Mesendoderm (in vitro differentiated cells): Measurements from ENCODE around the gene CLEC4A.
"Not testable (repeated sequence)": the region's sequence is repeated elsewhere in the genome, so short reads cannot be mapped to it uniquely, and the experiment has no call there.

ENCODE experiments used
- DNase-seq: peaks from one replicate; pipeline ENCODE4 v3.0.0; 2013
- H2AK5ac ChIP-seq: 2 replicates; pipeline ENCODE4 v1.6.1; 2013; ENCODE audit warnings: low read length, inconsistent platforms
- H2BK120ac ChIP-seq: 2 replicates; pipeline ENCODE4 v1.6.1; 2013; ENCODE audit warnings: low read depth, mild to moderate bottlenecking, low read length, moderate library complexity, mixed read lengths
- H2BK15ac ChIP-seq: replicated peaks from 2 replicates; pipeline ENCODE4 v1.6.1; 2013; ENCODE audit warnings: low read depth, mild to moderate bottlenecking, moderate library complexity
- H2BK5ac ChIP-seq: 2 replicates; pipeline ENCODE4 v1.6.1; 2013; ENCODE audit warnings: low read length, inconsistent platforms
- H3K18ac ChIP-seq: 2 replicates; pipeline ENCODE4 v1.6.1; 2013; ENCODE audit warnings: mild to moderate bottlenecking, low read length, mixed read lengths
- H3K23ac ChIP-seq: one replicate; pipeline ENCODE4 v1.6.1; 2013; ENCODE audit warnings: low read length
- H3K27ac ChIP-seq: 2 replicates; pipeline ENCODE4 v1.5.1; 2013; ENCODE audit warnings: low read depth, mild to moderate bottlenecking, inconsistent platforms, low read length, moderate library complexity
- H3K27me3 ChIP-seq: 2 replicates; pipeline ENCODE4 v1.6.1; 2013; ENCODE audit warnings: low read length, control low read depth, mild to moderate bottlenecking, inconsistent platforms; ENCODE audit not compliant: insufficient read depth, poor library complexity
- H3K36me3 ChIP-seq: 2 replicates; pipeline ENCODE4 v1.6.1; 2013; ENCODE audit warnings: low read length, inconsistent platforms; ENCODE audit not compliant: control insufficient read depth, insufficient read depth
- H3K4ac ChIP-seq: one replicate; pipeline ENCODE4 v1.6.1; 2013; ENCODE audit warnings: low read depth, mild to moderate bottlenecking, low read length, moderate library complexity
- H3K4me1 ChIP-seq: 2 replicates; pipeline ENCODE4 v1.6.1; 2013; ENCODE audit warnings: low read depth, low read length, inconsistent platforms; ENCODE audit not compliant: control insufficient read depth
- H3K4me2 ChIP-seq: 2 replicates; pipeline ENCODE4 v1.6.1; 2013; ENCODE audit warnings: low read length
- H3K4me3 ChIP-seq: 2 replicates; pipeline ENCODE4 v1.5.1; 2013; ENCODE audit warnings: mild to moderate bottlenecking, low read length
- H3K56ac ChIP-seq: one replicate; pipeline ENCODE4 v1.6.1; 2013; ENCODE audit warnings: low read length
- H3K79me1 ChIP-seq: 2 replicates; pipeline ENCODE4 v1.6.1; 2013; ENCODE audit warnings: low read length, inconsistent platforms
- H3K79me2 ChIP-seq: 2 replicates; pipeline ENCODE4 v1.6.1; 2013; ENCODE audit warnings: mild to moderate bottlenecking, low read length; ENCODE audit not compliant: control insufficient read depth, insufficient read depth
- H3K9ac ChIP-seq: 2 replicates; pipeline ENCODE4 v1.6.1; 2013; ENCODE audit warnings: low read length, inconsistent platforms
- H4K5ac ChIP-seq: one replicate; pipeline ENCODE4 v1.6.1; 2013; ENCODE audit warnings: low read length
- H4K8ac ChIP-seq: one replicate; pipeline ENCODE4 v1.6.1; 2013; ENCODE audit warnings: low read depth, mild to moderate bottlenecking, control low read depth, low read length, moderate library complexity
- WGBS: extraction: QIAGEN DNeasy Blood & Tissue Kit; methylation state at CpG from one replicate; pipeline ENCODE4 v1.1.7; 2013; ENCODE audit warnings: low lambda C conversion rate, missing lambda C conversion rate; ENCODE audit not compliant: insufficient coverage; ENCODE audit errors: extremely low coverage; 5-methylcytosine and 5-hydroxymethylcytosine counted together

Gene CLEC4A

GRCh38 chr12:8182923-8183322 lies 59.5 kb downstream of the CLEC4A start:
- not testable (repeated sequence) for H3K4me1 ChIP-seq, H3K18ac ChIP-seq, H3K4me3 ChIP-seq, H3K56ac ChIP-seq, H3K4ac ChIP-seq, DNase-seq, H4K5ac ChIP-seq, H3K79me1 ChIP-seq, H3K27me3 ChIP-seq, H3K36me3 ChIP-seq, H3K23ac ChIP-seq, H2AK5ac ChIP-seq, H2BK15ac ChIP-seq, H3K4me2 ChIP-seq, H2BK5ac ChIP-seq, H3K79me2 ChIP-seq, H4K8ac ChIP-seq, H2BK120ac ChIP-seq, H3K27ac ChIP-seq, H3K9ac ChIP-seq
- no CpG with 5 or more reads among the region's 7 CpGs for WGBS

GRCh38 chr12:8183346-8183745 lies 59.9 kb downstream of the CLEC4A start:
- not testable (repeated sequence) for H2AK5ac ChIP-seq, H3K27ac ChIP-seq, H4K8ac ChIP-seq, H3K4me2 ChIP-seq, H3K18ac ChIP-seq, H3K27me3 ChIP-seq, H3K36me3 ChIP-seq, DNase-seq, H2BK5ac ChIP-seq, H3K4me3 ChIP-seq, H4K5ac ChIP-seq, H3K79me2 ChIP-seq, H3K4ac ChIP-seq, H3K9ac ChIP-seq, H2BK120ac ChIP-seq, H2BK15ac ChIP-seq, H3K23ac ChIP-seq, H3K56ac ChIP-seq, H3K79me1 ChIP-seq, H3K4me1 ChIP-seq
- WGBS: no CpG with 5 or more reads among the region's 23 CpGs

- not testable (repeated sequence) for H3K9ac ChIP-seq, H3K27me3 ChIP-seq, H3K4me3 ChIP-seq, H2BK5ac ChIP-seq, H3K4me1 ChIP-seq, H3K36me3 ChIP-seq, H3K18ac ChIP-seq, H3K79me2 ChIP-seq, H3K23ac ChIP-seq, H3K27ac ChIP-seq, H3K56ac ChIP-seq, DNase-seq, H3K4me2 ChIP-seq, H2AK5ac ChIP-seq, H2BK15ac ChIP-seq, H4K8ac ChIP-seq, H3K79me1 ChIP-seq, H4K5ac ChIP-seq, H3K4ac ChIP-seq, H2BK120ac ChIP-seq
- no CpG with 5 or more reads among the region's 28 CpGs for WGBS
Measured at GRCh38 chr12:8184206-8184605, 60.8 kb downstream of the CLEC4A start.

GRCh38 chr12:8188088-8188487 lies 64.7 kb downstream of the CLEC4A start:
- H2BK120ac ChIP-seq, H3K9ac ChIP-seq, H3K4me1 ChIP-seq, H4K8ac ChIP-seq, H3K36me3 ChIP-seq, H3K56ac ChIP-seq, H2BK15ac ChIP-seq, H3K4ac ChIP-seq, H4K5ac ChIP-seq, H2BK5ac ChIP-seq, H3K4me2 ChIP-seq, H3K23ac ChIP-seq, H3K4me3 ChIP-seq, H3K27ac ChIP-seq, H2AK5ac ChIP-seq, H3K18ac ChIP-seq, H3K27me3 ChIP-seq, H3K79me1 ChIP-seq, H3K79me2 ChIP-seq: not testable (repeated sequence)
- WGBS: no CpG with 5 or more reads among the region's 2 CpGs
- peak; percentile 8 for DNase-seq
